ENCODE measurements around the gene TRPC1.

GRCh38 chr3:142705198-142705597 is 18.6 kb upstream of the TRPC1 start:
- no peak for TF ChIP-seq CTCF (IDR thresholded peaks at IDR 0.05)
- no peak for TF ChIP-seq POLR2A (IDR thresholded peaks at IDR 0.05)
